Measurements from ENCODE around the gene ABCC8. TPM values are rescaled to one million over a fixed set of nuclear protein-coding genes. Genes with fewer than 3 reads are reported as not detected.
A peak's percentile ranks its signal among the peaks of the same experiment; 100 is the strongest.

The ABCC8 gene
- total and polyA plus RNA-seq, 2 of the 8 experiments (the other 6 are each of a cell fraction or from before 2014, with no cell fraction given): 3.7 to 4.9 TPM

DNA sequence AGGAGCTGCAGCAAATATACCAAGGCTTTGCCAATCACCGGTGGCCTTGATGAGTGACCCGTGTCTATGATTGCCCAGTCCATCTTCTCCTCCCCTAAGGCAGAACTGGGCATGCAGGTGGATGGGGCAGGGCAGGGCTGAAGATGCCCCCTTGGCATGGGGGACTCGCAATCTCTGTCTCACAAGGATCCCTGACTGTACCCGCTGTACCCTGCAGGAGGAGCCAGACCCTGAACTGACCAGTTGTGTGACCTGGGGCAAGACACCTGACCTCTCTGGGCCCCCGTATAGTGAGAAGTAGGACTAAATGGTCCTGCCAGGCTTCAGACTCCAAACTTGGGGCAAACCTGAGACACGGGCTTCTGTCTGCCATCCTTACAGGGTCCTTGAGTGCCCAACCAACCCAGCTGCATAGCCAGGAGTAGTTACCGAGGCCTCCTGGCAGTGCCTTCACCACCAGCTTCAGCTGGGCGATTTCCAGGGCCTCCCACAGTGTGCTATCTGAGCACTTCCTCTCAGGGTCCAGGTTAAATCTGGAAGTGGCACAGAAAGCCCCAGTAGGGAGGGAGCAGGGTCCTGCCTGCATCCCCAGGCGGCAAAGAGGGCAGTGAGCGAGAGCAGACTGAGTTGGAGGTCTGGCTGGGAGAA lies 81.8 kb downstream of the ABCC8 start:
- H3K79me1 ChIP-seq (ENCODE audit: low read depth, low read length): no peaks in the 10 kb centered on the region
- no peak overlapping the region for H3K27ac ChIP-seq (ENCODE audit: low read depth, low read length)
- no peak overlapping the region for H4K8ac ChIP-seq (ENCODE audit: extremely low read depth, insufficient read depth, low read length)
- H3K9ac ChIP-seq (replicated peaks in 1 of 4; ENCODE audit: extremely low read depth in 1 of 4, low read depth in 3 of 4, low read length in 3 of 4): no peak overlapping the region
- H3K4me2 ChIP-seq (ENCODE audit: insufficient read depth in 1 of 2, low read depth in 2 of 2, low read length in 2 of 2): no peak overlapping the region
- WGBS, 2 experiments (ENCODE audit: extremely low coverage in 1 of 2, insufficient coverage in 1 of 2, insufficient read length in 1 of 2, insufficient replicate concordance in 2 of 2, low coverage in 1 of 2, low lambda C conversion rate in 2 of 2, missing lambda C conversion rate in 1 of 2): 87% methylated on average over 10 of the region's 10 CpGs; no CpG with 5 or more reads in 1 of the 2 experiments
- H3K23me2 ChIP-seq (ENCODE audit: low read depth, low read length): no peaks in the 10 kb centered on the region
- H2BK5ac ChIP-seq (ENCODE audit: low read depth, low read length): 0 out of 2 replicates have a peak overlapping the region, but pooled peaks have one; percentile 35
- no peak overlapping the region for H3K56ac ChIP-seq (replicated peaks; ENCODE audit: insufficient read length, low read depth, low read length)
- H3K79me2 ChIP-seq (ENCODE audit: control insufficient read depth in 1 of 2, insufficient read depth in 2 of 2, low read length in 2 of 2): no peaks in the 10 kb centered on the region
- no peak overlapping the region for H2AK5ac ChIP-seq (ENCODE audit: low read depth, low read length)
- H2AFZ ChIP-seq (ENCODE audit: low read length): no peak overlapping the region
- no peaks in the 10 kb centered on the region for H3K9me3 ChIP-seq (ENCODE audit: insufficient read depth in 2 of 2, low read depth in 1 of 2, low read length in 1 of 2)
- no peak overlapping the region for H3K23ac ChIP-seq (ENCODE audit: insufficient read length)
- H2BK12ac ChIP-seq (ENCODE audit: low read depth, low read length): no peak overlapping the region
- H3K27me3 ChIP-seq (replicated peaks in 1 of 4; ENCODE audit: control insufficient read depth in 3 of 4, extremely low read depth in 1 of 4, insufficient read depth in 3 of 4, low read length in 3 of 4): peaks cover 0 to 6% (median 0%) of the 10 kb centered on the region in 4 experiments; a peak in 4 of 7 replicates
- peaks cover 0 to 3% (median under 1%) of the 10 kb centered on the region in 4 experiments; a peak in 3 of 7 replicates for H3K4me1 ChIP-seq (replicated peaks in 1 of 4; ENCODE audit: control insufficient read depth in 3 of 4, insufficient read depth in 4 of 4, low read length in 3 of 4)
- no peak overlapping the region for H3K14ac ChIP-seq (ENCODE audit: insufficient read length)
- H2BK15ac ChIP-seq (ENCODE audit: low read length): no peak overlapping the region
- H3K4me3 ChIP-seq (ENCODE audit: extremely low read depth in 1 of 4, insufficient read depth in 2 of 4, low read depth in 3 of 4, low read length in 4 of 4): no peak overlapping the region
- H2BK120ac ChIP-seq (replicated peaks; ENCODE audit: low read depth, low read length): no peak overlapping the region
- H4K91ac ChIP-seq (replicated peaks; ENCODE audit: insufficient read length, low read length): no peak overlapping the region
- no peak overlapping the region for H3K18ac ChIP-seq (ENCODE audit: extremely low read depth, low read length)
- DNase-seq (ENCODE audit: low read depth in 1 of 2, low spot score in 2 of 2) (no peak), FAIRE-seq (no peak)
- H3K36me3 ChIP-seq (ENCODE audit: control insufficient read depth in 2 of 4, insufficient read depth in 4 of 4, low read length in 3 of 4): no peaks in the 10 kb centered on the region
- peaks cover 0 to 1% of the 10 kb centered on the region in 2 experiments for H4K20me1 ChIP-seq (replicated peaks in 1 of 2; ENCODE audit: control insufficient read depth in 1 of 2, insufficient read depth in 2 of 2, low read length in 2 of 2)
- ChIA-PET POLR2A (ENCODE audit: partially characterized antibody) (no interaction called here), CTCF (ENCODE audit: partially characterized antibody) (interaction anchor here (0.6 to 38.8 kb wide), 7 partner anchors 11 to 183 kb away, joined by 3 to 1414 read pairs (median 4); no protein-coding TSS in a partner anchor)
- H4K5ac ChIP-seq (ENCODE audit: insufficient read length, low read depth, low read length): no peak overlapping the region
- H3K4ac ChIP-seq (replicated peaks; ENCODE audit: insufficient read length, low read depth, low read length): no peak overlapping the region
- H2BK20ac ChIP-seq (ENCODE audit: low read length): no peak overlapping the region
- TF ChIP-seq, protein P1, sequence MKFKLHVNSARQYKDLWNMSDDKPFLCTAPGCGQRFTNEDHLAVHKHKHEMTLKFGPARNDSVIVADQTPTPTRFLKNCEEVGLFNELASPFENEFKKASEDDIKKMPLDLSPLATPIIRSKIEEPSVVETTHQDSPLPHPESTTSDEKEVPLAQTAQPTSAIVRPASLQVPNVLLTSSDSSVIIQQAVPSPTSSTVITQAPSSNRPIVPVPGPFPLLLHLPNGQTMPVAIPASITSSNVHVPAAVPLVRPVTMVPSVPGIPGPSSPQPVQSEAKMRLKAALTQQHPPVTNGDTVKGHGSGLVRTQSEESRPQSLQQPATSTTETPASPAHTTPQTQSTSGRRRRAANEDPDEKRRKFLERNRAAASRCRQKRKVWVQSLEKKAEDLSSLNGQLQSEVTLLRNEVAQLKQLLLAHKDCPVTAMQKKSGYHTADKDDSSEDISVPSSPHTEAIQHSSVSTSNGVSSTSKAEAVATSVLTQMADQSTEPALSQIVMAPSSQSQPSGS (IDR thresholded peaks at IDR 0.05; ENCODE audit: low read length): no peak
- TF ChIP-seq BCL11A (IDR thresholded peaks at IDR 0.05; ENCODE audit: low read depth in 2 of 2, low read length in 2 of 2) (no peak), PHF8 (conservative IDR thresholded peaks at IDR 0.05; ENCODE audit: low read depth, low read length) (no peak), RAD21 (IDR thresholded peaks at IDR 0.05 in 1 of 2, conservative IDR thresholded peaks at IDR 0.05 in 1 of 2; ENCODE audit: low read depth in 2 of 2, low read length in 2 of 2) (peak; percentile 20 to 39; a peak in 2 of 4 replicates), EGR1 (IDR thresholded peaks at IDR 0.05; ENCODE audit: borderline replicate concordance, low read depth, low read length) (no peak), CEBPB (IDR thresholded peaks at IDR 0.05; ENCODE audit: low read depth, low read length) (no peak), GTF2F1 (IDR thresholded peaks at IDR 0.05; ENCODE audit: borderline replicate concordance, low read depth, low read length) (no peak), RBBP5 (IDR thresholded peaks at IDR 0.05; ENCODE audit: borderline replicate concordance, low read depth, low read length) (no peak), JUN (IDR thresholded peaks at IDR 0.05; ENCODE audit: low read depth, low read length) (no peak)
